HFF-Myc (cell line): ENCODE data around the gene PDAP1.

ENCODE experiments used
- DNase-seq: peaks from one replicate; pipeline ENCODE4 v3.0.0-alpha.2; 2011; ENCODE audit warnings: low read depth; ENCODE audit errors: extremely low read depth
- H3K4me3 ChIP-seq: replicated peaks from 2 replicates; pipeline ENCODE4 v1.5.1; 2011; ENCODE audit warnings: low read depth, mild to moderate bottlenecking, control low read depth, low read length
- CTCF ChIP-seq: IDR thresholded peaks from 2 replicates; pipeline ENCODE4 v1.5.1; 2012; ENCODE audit warnings: mild to moderate bottlenecking, low read depth, low read length, control low read depth; ENCODE audit errors: missing control alignments

The PDAP1 gene

GRCh38 chr7:99404977-99405320 is 3.4 kb downstream of the PDAP1 start:
- H3K4me3 ChIP-seq: no peak overlapping the region
- no peak for TF ChIP-seq CTCF
- no peak for DNase-seq

DNA sequence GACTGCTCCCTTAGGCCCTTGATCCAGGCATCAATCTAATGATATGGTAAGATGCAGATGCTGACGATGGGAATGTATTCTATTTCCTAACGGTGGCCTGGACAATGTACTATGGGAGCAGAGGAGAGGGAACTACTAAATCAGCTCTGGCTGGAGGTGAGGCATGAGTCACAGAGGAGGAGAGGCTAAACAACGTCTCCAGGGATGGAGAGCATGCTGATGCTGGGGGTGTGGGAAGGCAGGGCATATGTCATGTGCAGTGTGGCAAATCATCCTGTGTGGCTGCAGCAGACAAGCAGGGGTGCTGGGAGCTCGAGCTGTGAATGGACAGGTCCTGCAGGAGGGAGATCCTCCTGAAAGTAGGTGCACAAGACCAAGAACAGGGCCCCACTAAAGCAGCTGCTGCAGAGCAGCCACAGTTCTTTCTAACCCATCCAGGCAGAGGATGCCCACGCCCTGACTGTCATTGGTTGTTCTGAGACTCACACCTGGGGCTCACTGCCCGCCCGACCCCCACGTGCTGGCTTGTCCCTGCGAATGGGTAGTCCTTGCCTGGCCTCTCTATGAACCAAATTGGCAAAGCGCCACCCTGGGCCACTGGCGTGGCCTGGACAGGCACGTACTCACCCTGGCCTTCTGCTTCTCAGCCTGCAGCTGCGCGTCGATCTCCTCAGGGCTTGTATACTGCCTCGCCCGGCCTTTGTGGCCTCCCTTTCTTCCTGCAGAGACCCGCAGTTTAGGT is 4.0 kb downstream of the PDAP1 start:
- H3K4me3 ChIP-seq: no peak overlapping the region
- TF ChIP-seq CTCF: no peak
- DNase-seq: no peak

DNA sequence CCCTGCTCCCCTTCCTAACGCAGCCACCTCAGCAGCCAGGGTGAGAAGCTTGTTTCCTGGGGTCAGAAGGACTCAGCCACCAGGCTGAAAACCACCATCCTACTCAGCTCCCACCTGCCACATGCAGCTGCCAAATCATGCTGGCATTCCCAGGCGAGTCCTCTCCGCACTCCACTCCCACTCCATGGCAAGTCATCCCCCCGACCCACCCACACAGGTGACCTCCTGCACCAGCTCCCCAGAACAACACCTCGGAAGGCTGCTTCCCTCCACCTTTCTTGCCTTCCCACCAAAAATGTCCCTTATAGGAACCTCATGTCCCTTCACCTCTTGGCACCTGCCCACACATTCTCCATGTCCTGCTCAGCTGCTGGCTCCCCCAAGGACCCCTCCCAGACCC is 4.6 kb downstream of the PDAP1 start:
- no peak for DNase-seq
- H3K4me3 ChIP-seq: no peak overlapping the region

DNA sequence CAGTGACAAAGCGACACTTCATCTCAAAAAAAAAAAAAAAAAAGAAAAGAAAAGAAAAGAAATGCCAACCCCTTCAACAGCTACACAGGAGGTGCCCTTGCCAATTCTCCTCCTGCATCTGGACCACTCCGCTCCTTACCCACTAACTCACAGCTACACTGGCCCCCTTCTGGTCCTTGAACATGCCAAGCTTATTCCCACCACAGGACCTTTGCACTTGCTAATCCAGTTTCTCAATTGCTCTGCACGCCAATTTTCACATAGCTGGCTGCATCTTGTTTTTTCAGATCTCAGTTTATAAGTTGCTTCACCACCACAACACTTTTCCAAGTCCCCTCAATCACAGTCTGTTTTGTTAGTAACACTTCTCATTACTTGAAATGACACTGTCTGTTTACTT is 5.5 kb downstream of the PDAP1 start:
- no peak overlapping the region for H3K4me3 ChIP-seq
- no peak for DNase-seq
- TF ChIP-seq CTCF: no peak

More for the DNA sequence above, 4.6 kb downstream of the PDAP1 start:
- TF ChIP-seq CTCF: no peak

- DNase-seq: no peak
- no peak overlapping the region for H3K4me3 ChIP-seq
- TF ChIP-seq CTCF: no peak
These were observed 8.8 kb downstream of the PDAP1 start for GRCh38 chr7:99399597-99399996.

DNA sequence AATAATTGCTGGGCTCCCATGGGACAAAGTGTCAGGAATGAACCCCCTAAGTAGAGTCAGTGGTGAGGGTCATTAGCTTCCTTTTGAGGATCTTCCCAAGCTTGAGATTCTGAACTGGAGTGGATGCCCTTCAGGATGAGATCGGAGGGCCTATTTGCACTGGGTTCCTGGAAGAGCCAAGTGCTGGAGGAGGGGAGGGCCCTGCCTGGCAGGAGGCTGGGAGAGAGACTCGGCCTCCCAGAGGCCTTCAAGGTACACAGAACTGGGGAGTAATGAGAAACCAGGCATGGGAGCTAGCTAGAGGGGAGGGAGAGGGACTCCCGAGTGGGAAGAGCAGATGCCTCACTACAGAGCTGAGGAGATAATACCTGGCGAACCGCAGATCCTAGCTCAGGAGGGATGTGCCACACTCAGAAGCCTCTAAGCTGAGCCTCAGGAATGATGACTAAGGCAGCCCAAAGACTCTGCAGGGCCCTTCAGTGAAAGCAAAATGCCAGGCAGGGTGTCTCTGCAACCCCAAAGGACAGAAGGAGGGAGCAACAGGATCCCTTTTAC is 9.4 kb downstream of the PDAP1 start:
- TF ChIP-seq CTCF: no peak
- DNase-seq: no peak
- H3K4me3 ChIP-seq: no peak overlapping the region
